ENCODE data around the gene ENGASE.

ENGASE gene

GRCh38 chr17:79114458-79115301 lies 40.1 kb downstream of the ENGASE start:
- no peak for DNase-seq (ENCODE audit: low read depth in 2 of 2)

- DNase-seq (ENCODE audit: low read depth in 2 of 2): no peak
Measured at GRCh38 chr17:79115487-79115886, 40.9 kb downstream of the ENGASE start.

- DNase-seq (ENCODE audit: low read depth in 2 of 2): no peak
Measured at GRCh38 chr17:79116575-79117368, 42.1 kb downstream of the ENGASE start.

GRCh38 chr17:79117905-79118487 lies 43.4 kb downstream of the ENGASE start:
- no peak for DNase-seq (ENCODE audit: low read depth in 2 of 2)

GRCh38 chr17:79118924-79119323 lies 44.3 kb downstream of the ENGASE start:
- DNase-seq (ENCODE audit: low read depth in 2 of 2): no peak

GRCh38 chr17:79120259-79120658 lies 45.6 kb downstream of the ENGASE start:
- DNase-seq (ENCODE audit: low read depth in 2 of 2): no peak

- DNase-seq (ENCODE audit: low read depth in 2 of 2): no peak
Measured at GRCh38 chr17:79123988-79124387, 49.4 kb downstream of the ENGASE start.

GRCh38 chr17:79124513-79125209 lies 50.0 kb downstream of the ENGASE start:
- no peak for DNase-seq (ENCODE audit: low read depth in 2 of 2)

- no peak for DNase-seq (ENCODE audit: low read depth in 2 of 2)
Measured at GRCh38 chr17:79125503-79125902, 50.9 kb downstream of the ENGASE start.

GRCh38 chr17:79126139-79126538 lies 51.5 kb downstream of the ENGASE start:
- DNase-seq (ENCODE audit: low read depth in 2 of 2): no peak

GRCh38 chr17:79127534-79128135 lies 53.0 kb downstream of the ENGASE start:
- no peak for DNase-seq (ENCODE audit: low read depth in 2 of 2)

- no peak for DNase-seq (ENCODE audit: low read depth in 2 of 2)
Measured at GRCh38 chr17:79129523-79129922, 54.9 kb downstream of the ENGASE start.

GRCh38 chr17:79130536-79131273 lies 56.1 kb downstream of the ENGASE start:
- no peak for DNase-seq (ENCODE audit: low read depth in 2 of 2)

GRCh38 chr17:79131274-79131635 lies 56.6 kb downstream of the ENGASE start:
- DNase-seq (ENCODE audit: low read depth in 2 of 2): no peak

- DNase-seq (ENCODE audit: low read depth in 2 of 2): no peak
Measured at GRCh38 chr17:79131701-79132100, 57.1 kb downstream of the ENGASE start.

- no peak for DNase-seq (ENCODE audit: low read depth in 2 of 2)
Measured at GRCh38 chr17:79132271-79133064, 57.8 kb downstream of the ENGASE start.

- no peak for DNase-seq (ENCODE audit: low read depth in 2 of 2)
Measured at GRCh38 chr17:79133214-79133613, 58.6 kb downstream of the ENGASE start.

- DNase-seq (ENCODE audit: low read depth in 2 of 2): no peak
Measured at GRCh38 chr17:79133985-79134384, 59.4 kb downstream of the ENGASE start.

- DNase-seq (ENCODE audit: low read depth in 2 of 2): no peak
Measured at GRCh38 chr17:79135011-79135410, 60.4 kb downstream of the ENGASE start.

All from stimulated activated CD4-positive, alpha-beta T cell treated with anti-CD3 and anti-CD28 coated beads, Interleukin-1b, Interleukin-23, amount 100 ng/mL, for 4 hours (primary cell).